Muscle layer of colon (tissue), 2 donors: ENCODE data around the gene POLD4.
A peak's percentile ranks its signal among the peaks of the same experiment; 100 is the strongest.

Experiments
- H3K27ac ChIP-seq: one replicate; pipeline ENCODE4 v1.7.0; 2013; ENCODE audit warnings: low read depth, mild to moderate bottlenecking, low read length, moderate library complexity
- H3K27me3 ChIP-seq, 2 donors: one replicate each; pipeline ENCODE4 v1.7.0; 2013; ENCODE audit warnings: low read length in 2 of 2, mild to moderate bottlenecking in 2 of 2; ENCODE audit not compliant: insufficient read depth in 2 of 2, control insufficient read depth in 1 of 2
- H3K36me3 ChIP-seq: one replicate; pipeline ENCODE4 v1.7.0; 2013; ENCODE audit warnings: mild to moderate bottlenecking, low read length; ENCODE audit not compliant: insufficient read depth
- H3K4me1 ChIP-seq: one replicate; pipeline ENCODE4 v1.7.0; 2013; ENCODE audit warnings: mild to moderate bottlenecking, low read length; ENCODE audit not compliant: insufficient read depth
- H3K4me3 ChIP-seq, 2 donors: one replicate each; pipeline ENCODE4 v1.7.0; 2013; ENCODE audit warnings: low read length in 2 of 2, low read depth in 1 of 2, mild to moderate bottlenecking in 1 of 2, moderate library complexity in 1 of 2
- H3K9ac ChIP-seq: one replicate; pipeline ENCODE4 v1.7.0; 2013; ENCODE audit warnings: low read length
- H3K9me3 ChIP-seq: one replicate; pipeline ENCODE4 v1.7.0; 2013; ENCODE audit warnings: mild to moderate bottlenecking, low read length
- donor health status: abdominal sarcoma.
- donor health status: Adenocarcinoma of cecum.

Gene POLD4

DNA sequence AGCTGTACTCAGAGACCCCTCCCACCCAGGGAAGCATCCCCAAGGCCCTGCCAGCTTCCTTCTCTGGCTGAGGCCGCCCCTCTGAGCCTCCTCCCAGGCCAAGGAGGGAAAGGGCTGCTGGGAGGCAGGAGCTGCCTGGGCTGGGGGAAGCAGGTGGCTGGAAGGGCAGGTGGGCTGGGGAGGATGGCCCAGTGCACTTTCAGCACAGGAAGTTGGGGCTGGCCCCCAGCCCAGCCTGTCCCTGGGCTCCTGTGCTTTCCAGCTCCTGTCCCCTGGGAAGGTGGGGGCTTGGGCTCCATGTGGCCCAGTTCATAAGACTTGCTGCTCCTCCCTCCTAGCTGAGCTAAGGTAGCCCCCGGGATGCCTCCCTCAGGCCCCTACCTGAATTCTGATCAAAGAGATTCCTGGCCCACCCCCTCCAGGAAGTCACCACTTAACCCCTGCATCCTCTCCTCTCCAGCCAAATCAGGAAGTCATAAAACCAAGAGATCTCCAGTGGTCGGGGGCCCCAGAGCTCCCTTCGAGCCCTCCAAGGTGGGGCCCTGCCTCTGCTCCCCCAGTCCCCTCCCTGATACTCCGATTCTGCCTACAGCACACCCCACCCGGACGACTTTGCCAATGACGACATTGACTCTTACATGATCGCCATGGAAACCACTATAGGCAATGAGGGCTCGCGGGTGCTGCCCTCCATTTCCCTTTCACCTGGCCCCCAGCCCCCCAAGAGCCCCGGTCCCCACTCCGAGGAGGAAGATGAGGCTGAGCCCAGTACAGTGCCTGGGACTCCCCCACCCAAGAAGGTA lies 43.4 kb upstream of the POLD4 start:
- Histone ChIP-seq H3K9me3 (no peaks in the 10 kb centered on the region), H3K4me1 (peaks cover 23% of the 10 kb centered on the region), H3K27me3 (no peaks in the 10 kb centered on the region), H3K9ac (no peak overlapping the region), H3K4me3 (no peak overlapping the region), H3K36me3 (peaks cover 22% of the 10 kb centered on the region), H3K27ac (no peak overlapping the region)

GRCh38 chr11:67396259-67396581 lies 42.9 kb upstream of the POLD4 start:
- Histone ChIP-seq H3K4me3 (no peak overlapping the region), H3K27me3 (no peaks in the 10 kb centered on the region), H3K27ac (no peak overlapping the region), H3K4me1 (peaks cover 25% of the 10 kb centered on the region), H3K36me3 (peaks cover 22% of the 10 kb centered on the region), H3K9me3 (no peaks in the 10 kb centered on the region), H3K9ac (no peak overlapping the region)

DNA sequence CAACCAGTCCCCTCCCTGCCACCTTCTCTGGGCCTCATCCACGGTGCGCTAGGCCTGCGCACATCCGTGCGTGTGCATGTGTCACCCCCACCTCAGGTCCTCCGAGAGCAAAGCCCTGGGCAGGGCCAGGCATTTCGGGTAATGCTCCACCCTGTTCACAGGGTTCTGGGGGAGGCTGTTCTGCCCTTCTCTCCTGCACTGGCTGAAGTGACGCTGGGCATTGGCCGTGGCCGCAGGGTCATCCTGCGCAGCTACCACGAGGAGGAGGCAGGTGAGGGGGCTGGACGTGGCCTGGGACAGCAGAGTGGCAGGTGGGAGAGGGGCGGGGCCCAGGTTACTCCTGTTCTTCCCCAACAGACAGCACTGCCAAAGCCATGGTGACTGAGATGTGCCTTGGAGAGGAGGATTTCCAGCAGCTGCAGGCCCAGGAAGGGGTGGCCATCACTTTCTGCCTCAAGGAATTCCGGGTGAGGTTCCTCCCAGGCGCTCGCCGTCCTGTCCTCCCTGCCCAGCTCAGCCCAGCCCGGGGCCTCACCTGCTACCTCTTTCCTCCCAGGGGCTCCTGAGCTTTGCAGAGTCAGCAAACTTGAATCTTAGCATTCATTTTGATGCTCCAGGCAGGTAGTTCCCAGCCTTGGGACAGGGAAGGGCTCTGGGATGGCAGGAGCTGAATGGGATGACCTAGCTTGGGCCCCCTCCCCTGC lies 42.4 kb upstream of the POLD4 start:
- H3K4me1 ChIP-seq, result peaks cover 28% of the 10 kb centered on the region

DNA sequence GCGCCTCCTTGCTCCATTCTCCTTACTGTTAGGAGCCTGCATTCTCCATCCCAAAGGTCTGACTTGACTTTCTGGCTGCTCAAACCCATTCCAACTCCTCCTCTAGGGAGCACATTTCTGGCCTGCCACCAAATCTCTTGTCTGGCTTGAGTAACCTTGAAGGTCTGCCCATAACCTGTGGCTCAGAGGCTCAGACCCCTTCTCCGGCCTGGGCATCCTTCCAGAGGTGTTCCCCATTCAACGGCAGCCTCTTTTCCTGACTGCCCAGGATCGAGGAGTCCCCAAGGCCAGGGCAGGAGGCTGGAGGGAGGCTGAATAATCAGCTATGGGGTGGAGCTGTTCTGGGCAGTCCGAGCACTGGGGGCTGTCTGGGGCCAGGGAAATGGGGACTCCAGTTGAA lies 40.6 kb upstream of the POLD4 start:
- H3K9ac ChIP-seq, result no peak overlapping the region
- no peak overlapping the region for H3K4me3 ChIP-seq
- no peaks in the 10 kb centered on the region for H3K27me3 ChIP-seq
- H3K27ac ChIP-seq, result no peak overlapping the region
- H3K9me3 ChIP-seq, result no peaks in the 10 kb centered on the region
- H3K36me3 ChIP-seq, result peaks cover 17% of the 10 kb centered on the region
- H3K4me1 ChIP-seq, result peaks cover 14% of the 10 kb centered on the region

More for the DNA sequence above, 42.4 kb upstream of the POLD4 start:
- Histone ChIP-seq H3K9ac (no peak overlapping the region), H3K27me3 (no peaks in the 10 kb centered on the region), H3K4me3 (no peak overlapping the region), H3K9me3 (no peaks in the 10 kb centered on the region), H3K36me3 (peaks cover 22% of the 10 kb centered on the region), H3K27ac (no peak overlapping the region)

DNA sequence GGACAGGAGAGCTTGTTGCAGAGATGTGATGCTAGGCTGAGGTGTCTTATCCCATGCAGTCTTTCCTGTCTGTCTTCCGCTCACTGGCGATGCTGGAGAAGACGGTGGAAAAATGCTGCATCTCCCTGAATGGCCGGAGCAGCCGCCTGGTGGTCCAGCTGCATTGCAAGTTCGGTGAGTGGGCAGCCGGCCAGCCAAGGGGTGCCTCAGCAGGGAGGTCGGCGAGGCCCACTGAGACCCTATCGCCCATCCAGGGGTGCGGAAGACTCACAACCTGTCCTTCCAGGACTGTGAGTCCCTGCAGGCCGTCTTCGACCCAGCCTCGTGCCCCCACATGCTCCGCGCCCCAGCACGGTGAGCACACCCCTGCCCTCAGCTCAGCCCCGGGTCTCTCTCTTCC lies 40.1 kb upstream of the POLD4 start:
- H3K27ac ChIP-seq, result no peak overlapping the region
- peaks cover 13% of the 10 kb centered on the region for H3K4me1 ChIP-seq
- peaks cover 12% of the 10 kb centered on the region for H3K36me3 ChIP-seq
- H3K4me3 ChIP-seq, result no peak overlapping the region
- H3K27me3 ChIP-seq, result no peaks in the 10 kb centered on the region
- H3K9ac ChIP-seq, result no peak overlapping the region
- no peaks in the 10 kb centered on the region for H3K9me3 ChIP-seq

DNA sequence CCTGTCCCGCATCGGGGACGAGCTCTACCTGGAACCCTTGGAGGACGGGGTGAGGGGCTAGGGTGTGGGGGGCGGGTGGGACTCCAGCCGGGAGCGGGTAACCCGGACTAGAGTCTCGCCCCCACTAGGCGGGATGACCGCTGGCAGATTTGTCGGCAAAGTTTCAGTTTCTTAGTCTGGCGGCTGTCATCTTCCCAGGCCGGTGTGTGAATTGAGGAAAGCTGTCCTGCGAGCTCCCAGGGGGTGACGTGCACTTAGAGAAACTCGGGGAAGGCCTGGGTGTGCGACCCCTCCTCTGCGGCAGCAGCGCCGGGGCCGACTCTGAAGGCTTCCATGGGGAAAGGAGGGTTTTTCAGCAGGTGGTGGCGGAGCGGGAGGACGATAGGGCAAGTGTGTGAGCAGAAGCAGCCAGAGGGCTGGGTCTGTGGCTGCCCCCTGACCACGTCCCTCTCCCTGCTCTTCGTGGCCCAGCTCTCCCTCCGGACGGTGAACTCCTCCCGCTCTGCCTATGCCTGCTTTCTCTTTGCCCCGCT lies 38.9 kb upstream of the POLD4 start:
- H3K4me3 ChIP-seq, result peak overlapping the region; percentile 77 to 98
- no peaks in the 10 kb centered on the region for H3K27me3 ChIP-seq
- peak overlapping the region; percentile 57 for H3K9ac ChIP-seq
- no peaks in the 10 kb centered on the region for H3K36me3 ChIP-seq
- peaks cover 13% of the 10 kb centered on the region for H3K4me1 ChIP-seq
- H3K9me3 ChIP-seq, result no peaks in the 10 kb centered on the region
- peak overlapping the region; percentile 89 for H3K27ac ChIP-seq

- H3K27ac ChIP-seq, result peak within 1 kb of the TSS; percentile 89
- peak within 1 kb of the TSS; percentile 70 for H3K9ac ChIP-seq
- H3K4me3 ChIP-seq, result peak within 1 kb of the TSS; percentile 92 to 98
- H3K9me3 ChIP-seq, result no peaks in the 10 kb centered on the region
- no peaks in the 10 kb centered on the region for H3K36me3 ChIP-seq
- no peaks in the 10 kb centered on the region for H3K27me3 ChIP-seq
- peaks cover 13% of the 10 kb centered on the region for H3K4me1 ChIP-seq
Observed at GRCh38 chr11:67391304-67392182, 38.2 kb upstream of the POLD4 start, which contains the start of gene RAD9A. TSS of gene RAD9A (plus strand) at chr11:67391986. CDS start at chr11:67392045, 59 bp downstream.

- Histone ChIP-seq H3K27ac (peak overlapping the region; percentile 89), H3K4me1 (peaks cover 13% of the 10 kb centered on the region), H3K9ac (peak overlapping the region; percentile 70), H3K27me3 (no peaks in the 10 kb centered on the region), H3K36me3 (no peaks in the 10 kb centered on the region), H3K9me3 (no peaks in the 10 kb centered on the region), H3K4me3 (peak overlapping the region; percentile 92 to 98)
Observed at GRCh38 chr11:67390947-67391303, 37.6 kb upstream of the POLD4 start.

GRCh38 chr11:67389477-67389876 lies 36.1 kb upstream of the POLD4 start:
- Histone ChIP-seq H3K9me3 (no peaks in the 10 kb centered on the region), H3K27ac (no peak overlapping the region), H3K27me3 (no peaks in the 10 kb centered on the region), H3K4me1 (peaks cover 21% of the 10 kb centered on the region), H3K9ac (no peak overlapping the region), H3K4me3 (no peak overlapping the region), H3K36me3 (no peaks in the 10 kb centered on the region)

- no peaks in the 10 kb centered on the region for H3K36me3 ChIP-seq
- no peak overlapping the region for H3K9ac ChIP-seq
- H3K9me3 ChIP-seq, result no peaks in the 10 kb centered on the region
- H3K27ac ChIP-seq, result no peak overlapping the region
- peaks cover 19% of the 10 kb centered on the region for H3K4me1 ChIP-seq
- no peaks in the 10 kb centered on the region for H3K27me3 ChIP-seq
- H3K4me3 ChIP-seq, result no peak overlapping the region
Observed at GRCh38 chr11:67387518-67387917, 34.2 kb upstream of the POLD4 start.

GRCh38 chr11:67387069-67387468 lies 33.7 kb upstream of the POLD4 start:
- Histone ChIP-seq H3K27ac (no peak overlapping the region), H3K4me3 (no peak overlapping the region), H3K36me3 (no peaks in the 10 kb centered on the region), H3K4me1 (peaks cover 22% of the 10 kb centered on the region), H3K9ac (no peak overlapping the region), H3K27me3 (no peaks in the 10 kb centered on the region), H3K9me3 (no peaks in the 10 kb centered on the region)
